Activated CD8-positive, alpha-beta memory T cell treated with anti-CD3 and anti-CD28 coated beads, Interleukin-2, amount 50 U/mL, for 24 hours (primary cell): ENCODE results near the gene NRG4.
A peak's percentile ranks its signal among the peaks of the same experiment; 100 is the strongest.
"Not testable (repeated sequence)": the region's sequence is repeated elsewhere in the genome, so short reads cannot be mapped to it uniquely, and the experiment has no call there.

Source experiments
- DNase-seq: peaks from one replicate; pipeline ENCODE4 v3.0.0-alpha.2; 2020; ENCODE audit errors: extremely low read depth

The NRG4 gene

GRCh38 chr15:75927601-75928000 is 84.6 kb downstream of the NRG4 start:
- no peak for DNase-seq

GRCh38 chr15:75926931-75927330 is 85.3 kb downstream of the NRG4 start:
- DNase-seq: no peak

GRCh38 chr15:75925440-75925839 is 86.8 kb downstream of the NRG4 start:
- DNase-seq: no peak

GRCh38 chr15:75924576-75924975 is 87.6 kb downstream of the NRG4 start:
- no peak for DNase-seq

DNA sequence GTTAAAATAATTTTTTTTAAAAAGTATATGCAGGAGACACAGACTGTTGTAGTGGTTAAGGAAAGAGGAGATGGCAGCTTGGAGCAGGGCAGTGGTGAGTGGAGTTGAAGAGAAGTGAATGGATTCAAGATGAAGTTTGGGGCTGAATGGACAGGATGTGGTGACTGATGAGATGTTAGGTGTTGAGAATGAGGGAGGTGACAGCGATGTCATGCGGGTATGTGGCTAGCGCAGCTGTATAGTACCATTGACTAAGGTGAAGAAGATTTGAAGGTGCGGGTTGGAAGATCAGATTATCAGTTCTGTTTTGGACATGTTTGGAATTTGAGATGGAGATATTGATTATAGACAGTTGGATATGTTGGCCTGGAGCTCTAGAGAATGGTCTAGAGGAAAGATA is 88.5 kb downstream of the NRG4 start:
- DNase-seq: no peak

GRCh38 chr15:75921732-75922703 is 90.2 kb downstream of the NRG4 start:
- DNase-seq: no peak

DNA sequence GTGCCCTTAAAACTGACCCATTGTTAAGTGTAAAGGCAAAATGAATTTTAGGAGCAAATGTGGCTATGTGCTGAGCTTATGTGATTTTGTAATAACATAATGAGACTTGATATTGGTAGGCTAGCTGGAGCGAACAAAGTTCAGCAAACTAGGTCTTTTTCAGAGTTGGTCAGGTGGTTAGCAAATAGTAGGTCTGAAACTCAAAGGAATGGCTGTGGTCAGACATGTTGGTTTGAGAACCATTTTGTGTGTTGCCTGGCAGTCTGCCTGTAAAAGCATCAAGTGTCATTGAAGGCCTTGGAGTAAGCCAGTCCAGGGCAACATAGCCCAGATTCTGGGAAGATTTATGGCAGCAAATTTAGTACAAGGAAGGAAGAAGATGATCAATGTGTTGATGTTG is 92.1 kb downstream of the NRG4 start:
- no peak for DNase-seq

GRCh38 chr15:75918135-75918534 is 94.1 kb downstream of the NRG4 start:
- DNase-seq: no peak

DNA sequence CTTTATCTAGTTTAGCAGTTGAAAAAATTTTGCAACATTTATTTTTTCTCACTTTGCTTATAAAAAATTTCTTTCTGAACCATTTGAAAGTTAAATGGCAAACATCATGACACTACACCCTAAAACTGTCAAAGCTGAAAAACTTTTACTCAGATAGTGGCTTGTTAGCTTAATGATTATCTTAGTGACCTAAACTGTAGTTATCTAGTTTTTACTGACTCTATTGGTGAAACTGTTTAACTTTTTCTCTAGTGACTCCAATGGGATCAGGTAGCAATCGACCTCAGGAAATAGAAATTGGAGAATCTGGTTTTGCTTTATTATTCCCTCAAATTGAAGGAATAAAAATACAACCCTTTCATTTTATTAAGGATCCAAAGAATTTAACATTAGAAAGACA is 95.2 kb downstream of the NRG4 start:
- no peak for DNase-seq

DNA sequence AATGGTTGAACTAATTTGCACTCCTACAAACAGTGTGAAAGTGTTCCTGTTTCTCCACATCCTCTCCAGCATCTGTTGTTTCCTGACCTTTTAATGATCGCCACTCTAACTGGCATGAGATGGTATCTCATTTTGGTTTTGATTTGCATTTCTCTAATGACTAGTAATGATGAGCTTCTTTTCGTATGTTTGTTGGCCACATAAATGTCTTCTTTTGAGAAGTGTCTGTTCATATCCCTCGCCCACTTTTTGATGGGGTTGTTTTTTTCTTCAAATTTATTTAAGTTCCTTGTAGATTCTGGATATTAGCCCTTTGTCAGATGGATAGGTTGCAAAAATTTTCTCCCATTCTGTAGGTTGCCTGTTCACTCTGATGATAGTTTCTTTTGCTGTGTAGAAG is 101.9 kb downstream of the NRG4 start:
- not testable (repeated sequence) for DNase-seq

DNA sequence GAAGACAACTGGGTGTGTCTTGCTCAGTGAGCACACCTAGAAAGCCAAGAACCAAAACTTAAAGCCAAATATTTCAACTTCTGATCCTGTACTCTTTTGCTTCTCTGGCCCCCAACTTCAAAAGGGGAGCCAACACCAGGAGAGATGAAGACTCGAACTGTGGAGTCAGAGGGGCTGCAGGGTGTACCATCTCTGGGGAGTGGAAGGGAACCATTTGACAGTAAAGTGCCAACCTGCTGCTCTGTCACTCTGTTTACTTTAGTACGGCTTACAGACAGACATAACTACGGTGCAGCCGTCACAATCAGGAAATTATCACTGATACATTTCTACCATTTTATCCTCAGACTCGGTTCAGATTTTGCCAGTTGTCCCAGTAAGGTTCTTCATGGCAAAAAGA is 107.0 kb downstream of the NRG4 start:
- DNase-seq: no peak

DNA sequence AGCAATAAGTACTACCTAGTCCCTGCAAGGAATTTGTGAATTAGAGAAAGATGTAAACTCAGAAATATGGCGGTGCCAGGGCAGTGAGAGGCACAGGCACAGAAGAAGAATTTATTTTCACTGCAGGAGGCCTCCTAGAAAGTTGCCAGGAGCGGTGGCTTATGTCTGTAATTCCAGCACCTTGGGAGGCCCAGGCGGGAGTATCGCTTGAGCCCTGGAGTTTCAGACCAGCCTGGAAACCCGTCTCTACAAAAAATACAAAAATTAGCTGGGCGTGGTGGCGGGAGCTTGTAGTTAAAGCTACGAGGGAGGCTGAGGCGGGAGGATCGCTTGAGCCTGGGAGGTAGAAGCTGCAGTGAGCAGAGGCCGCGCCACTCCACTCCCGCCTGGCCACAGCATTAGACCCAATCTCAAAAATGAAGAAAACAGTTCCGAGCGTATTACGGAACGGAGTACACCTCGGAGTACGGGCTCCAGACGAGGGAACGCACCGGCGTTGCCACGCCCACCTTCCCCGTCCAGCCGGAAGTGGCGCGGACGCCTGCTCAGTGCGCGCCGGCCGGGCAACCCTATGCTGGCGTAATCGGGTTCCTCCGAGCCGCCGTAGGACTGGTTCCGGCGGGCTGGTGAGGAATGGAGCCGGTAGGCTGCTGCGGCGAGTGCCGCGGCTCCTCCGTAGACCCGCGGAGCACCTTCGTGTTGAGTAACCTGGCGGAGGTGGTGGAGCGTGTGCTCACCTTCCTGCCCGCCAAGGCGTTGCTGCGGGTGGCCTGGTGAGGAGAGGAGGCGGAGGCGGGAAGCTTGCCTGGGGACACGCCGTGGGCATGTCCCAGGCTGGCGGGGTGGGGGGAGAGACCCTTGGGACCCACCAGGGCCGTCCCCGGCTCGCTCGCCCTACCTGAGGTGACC is 108.6 kb downstream of the NRG4 start, which contains the start of gene FBXO22:
TSS of gene FBXO22 (plus strand) at position 548 of the 909 bp plus-strand sequence. CDS start at position 634, 86 bp downstream.
- peak; percentile 74 for DNase-seq

DNA sequence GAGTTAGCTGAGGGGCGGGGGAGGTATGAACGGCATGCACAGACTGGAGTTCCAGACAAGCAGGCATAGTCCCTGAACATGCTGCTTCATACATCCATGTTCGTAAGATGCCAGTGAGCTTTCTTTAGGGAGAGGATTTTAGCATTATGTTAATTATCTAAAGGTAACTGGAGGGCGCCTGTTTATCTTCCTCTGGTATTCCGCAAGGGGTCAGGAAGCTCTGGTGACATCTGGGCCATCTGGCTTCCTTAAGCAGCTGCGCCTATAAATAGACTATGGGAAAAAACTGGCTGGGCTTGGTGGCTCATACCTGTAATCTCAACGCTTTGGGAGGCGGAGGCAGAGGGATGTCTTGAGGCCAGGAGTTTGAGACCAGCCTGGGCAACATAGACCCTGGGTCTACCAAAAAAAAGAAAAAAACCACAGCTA is 110.1 kb downstream of the NRG4 start:
- no peak for DNase-seq

DNA sequence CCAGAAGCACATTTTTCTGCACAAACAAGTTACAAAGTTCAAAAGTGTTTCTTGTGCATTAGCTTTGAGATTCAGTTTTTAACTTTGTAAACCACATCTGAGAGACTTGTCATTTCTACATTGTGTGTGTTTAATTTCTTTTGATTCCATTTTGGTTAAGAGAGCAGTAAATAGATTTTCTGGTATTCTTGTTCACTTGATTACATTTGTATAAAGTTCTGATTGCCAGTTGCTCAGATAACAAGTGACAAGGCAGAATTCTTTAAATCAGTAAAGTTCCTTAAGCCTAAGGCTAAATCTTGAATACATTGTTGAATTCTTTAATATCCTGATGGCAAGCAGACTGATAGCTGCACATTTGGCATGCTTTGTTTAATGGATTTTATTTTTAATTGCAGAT is 111.6 kb downstream of the NRG4 start:
- DNase-seq: no peak

- no peak for DNase-seq
Measured at GRCh38 chr15:75895731-75896130, 116.5 kb downstream of the NRG4 start.

- no peak for DNase-seq
Measured at GRCh38 chr15:75891895-75892294, 120.3 kb downstream of the NRG4 start.
